ENCODE data around the gene INTS7. TPM values are rescaled to one million over a fixed set of nuclear protein-coding genes. Genes with fewer than 3 reads are reported as not detected.

INTS7 gene
- total and polyA plus RNA-seq, 10 donors = 5.4 to 16.5 (median 12.3) TPM

- 74 to 89% (median 78%) methylated on average over 1 of the region's 1 CpG for WGBS, 5 donors
- no peaks in the 10 kb centered on the region for H3K9me3 ChIP-seq
- no peak overlapping the region for H3K4me3 ChIP-seq
- intact Hi-C loops (cut with DNase I; ENCODE audit: low total_unique reads) = no loop called here
- peaks cover 0 to 56% (median 11%) of the 10 kb centered on the region in 6 donors for H3K36me3 ChIP-seq
- TF ChIP-seq POLR2A (IDR thresholded peaks at IDR 0.05) (no peak), POLR2AphosphoS5 (IDR thresholded peaks at IDR 0.05) (no peak), CTCF (IDR thresholded peaks at IDR 0.05 in 8 of 11, conservative IDR thresholded peaks at IDR 0.05 in 3 of 11) (no peak)
- H3K4me1 ChIP-seq = peaks cover 0 to 5% (median 0%) of the 10 kb centered on the region in 6 donors
- H3K27ac ChIP-seq = no peak overlapping the region
- no peaks in the 10 kb centered on the region for H3K27me3 ChIP-seq (replicated peaks in 1 of 7)
- no peak for DNase-seq
Observed at GRCh38 chr1:212009561-212009960, 25.8 kb downstream of the INTS7 start.

- no peak for DNase-seq
- TF ChIP-seq POLR2AphosphoS5 (IDR thresholded peaks at IDR 0.05) (no peak), POLR2A (IDR thresholded peaks at IDR 0.05) (no peak), CTCF (IDR thresholded peaks at IDR 0.05 in 8 of 11, conservative IDR thresholded peaks at IDR 0.05 in 3 of 11) (no peak)
- intact Hi-C loops (cut with DNase I; ENCODE audit: low total_unique reads) = no loop called here
Observed at GRCh38 chr1:212007886-212008285, 27.5 kb downstream of the INTS7 start.

GRCh38 chr1:212007178-212007577 is 28.2 kb downstream of the INTS7 start:
- H3K4me3 ChIP-seq = no peak overlapping the region
- intact Hi-C loops (cut with DNase I; ENCODE audit: low total_unique reads) = no loop called here
- H3K36me3 ChIP-seq = peaks cover 0 to 73% (median 11%) of the 10 kb centered on the region in 6 donors
- H3K27me3 ChIP-seq (replicated peaks in 1 of 7) = no peaks in the 10 kb centered on the region
- no peaks in the 10 kb centered on the region for H3K9me3 ChIP-seq
- 90 to 95% (median 93%) methylated on average over 4 of the region's 4 CpGs for WGBS, 5 donors
- DNase-seq = no peak
- H3K27ac ChIP-seq = no peak overlapping the region
- peaks cover 0 to 5% (median 0%) of the 10 kb centered on the region in 6 donors for H3K4me1 ChIP-seq
- TF ChIP-seq POLR2AphosphoS5 (IDR thresholded peaks at IDR 0.05) = no peak
- no peak for TF ChIP-seq CTCF (IDR thresholded peaks at IDR 0.05 in 8 of 11, conservative IDR thresholded peaks at IDR 0.05 in 3 of 11)
- no peak for TF ChIP-seq POLR2A (IDR thresholded peaks at IDR 0.05)

More at GRCh38 chr1:212007886-212008285, 27.5 kb downstream of the INTS7 start:
- H3K36me3 ChIP-seq = peaks cover 0 to 66% (median 11%) of the 10 kb centered on the region in 6 donors
- no peak overlapping the region for H3K4me3 ChIP-seq
- peaks cover 0 to 5% (median 0%) of the 10 kb centered on the region in 6 donors for H3K4me1 ChIP-seq
- no peak overlapping the region for H3K27ac ChIP-seq
- WGBS, 5 donors = 83 to 94% (median 90%) methylated on average over 9 of the region's 9 CpGs
- no peaks in the 10 kb centered on the region for H3K27me3 ChIP-seq (replicated peaks in 1 of 7)
- H3K9me3 ChIP-seq = no peaks in the 10 kb centered on the region

- H3K27ac ChIP-seq = no peak overlapping the region
- no peak overlapping the region for H3K4me3 ChIP-seq
- H3K4me1 ChIP-seq = no peaks in the 10 kb centered on the region
- intact Hi-C loops (cut with DNase I; ENCODE audit: low total_unique reads) = no loop called here
- H3K9me3 ChIP-seq = no peaks in the 10 kb centered on the region
- 89 to 98% (median 92%) methylated on average over 7 of the region's 7 CpGs for WGBS, 5 donors
- DNase-seq = no peak
- TF ChIP-seq POLR2A (IDR thresholded peaks at IDR 0.05) (no peak), CTCF (IDR thresholded peaks at IDR 0.05 in 8 of 11, conservative IDR thresholded peaks at IDR 0.05 in 3 of 11) (no peak), POLR2AphosphoS5 (IDR thresholded peaks at IDR 0.05) (no peak)
- H3K27me3 ChIP-seq (replicated peaks in 1 of 7) = no peaks in the 10 kb centered on the region
- H3K36me3 ChIP-seq = peaks cover 0 to 81% (median 13%) of the 10 kb centered on the region in 6 donors
Observed at GRCh38 chr1:212004895-212005608, 30.3 kb downstream of the INTS7 start.
